ENCODE results near the gene PTPRN2.

Gene PTPRN2

GRCh38 chr7:158252081-158252836, 335.4 kb downstream of the PTPRN2 start:
- DNase-seq (ENCODE audit: low spot score) = no peak

GRCh38 chr7:158251061-158251965, 336.3 kb downstream of the PTPRN2 start:
- DNase-seq (ENCODE audit: low spot score) = no peak

- no peak for DNase-seq (ENCODE audit: low spot score)
Measured at GRCh38 chr7:158249692-158250091, 337.9 kb downstream of the PTPRN2 start.

GRCh38 chr7:158248816-158249215, 338.8 kb downstream of the PTPRN2 start:
- no peak for DNase-seq (ENCODE audit: low spot score)

GRCh38 chr7:158247758-158248487, 339.7 kb downstream of the PTPRN2 start:
- DNase-seq (ENCODE audit: low spot score) = no peak

GRCh38 chr7:158246960-158247673, 340.5 kb downstream of the PTPRN2 start:
- no peak for DNase-seq (ENCODE audit: low spot score)

- no peak for DNase-seq (ENCODE audit: low spot score)
Measured at GRCh38 chr7:158246272-158246959, 341.2 kb downstream of the PTPRN2 start.

GRCh38 chr7:158245724-158246041, 341.9 kb downstream of the PTPRN2 start:
- no peak for DNase-seq (ENCODE audit: low spot score)

- DNase-seq (ENCODE audit: low spot score) = no peak
Measured at GRCh38 chr7:158244873-158245723, 342.5 kb downstream of the PTPRN2 start.

GRCh38 chr7:158244430-158244829, 343.2 kb downstream of the PTPRN2 start:
- no peak for DNase-seq (ENCODE audit: low spot score)

- DNase-seq (ENCODE audit: low spot score) = no peak
Measured at GRCh38 chr7:158241919-158242318, 345.7 kb downstream of the PTPRN2 start.

GRCh38 chr7:158240801-158241200, 346.8 kb downstream of the PTPRN2 start:
- DNase-seq (ENCODE audit: low spot score) = no peak

GRCh38 chr7:158239290-158239981, 348.2 kb downstream of the PTPRN2 start:
- no peak for DNase-seq (ENCODE audit: low spot score)

- DNase-seq (ENCODE audit: low spot score) = no peak
Measured at GRCh38 chr7:158238616-158239289, 348.9 kb downstream of the PTPRN2 start.

- no peak for DNase-seq (ENCODE audit: low spot score)
Measured at GRCh38 chr7:158237672-158238335, 349.8 kb downstream of the PTPRN2 start.

GRCh38 chr7:158236400-158236799, 351.2 kb downstream of the PTPRN2 start:
- no peak for DNase-seq (ENCODE audit: low spot score)

- no peak for DNase-seq (ENCODE audit: low spot score)
Measured at GRCh38 chr7:158235862-158236261, 351.8 kb downstream of the PTPRN2 start.

- DNase-seq (ENCODE audit: low spot score) = no peak
Measured at GRCh38 chr7:158229945-158230344, 357.7 kb downstream of the PTPRN2 start.

GRCh38 chr7:158228986-158229385, 358.6 kb downstream of the PTPRN2 start:
- no peak for DNase-seq (ENCODE audit: low spot score)
